Renal cortical epithelial cell (primary cell): ENCODE data around the gene CAMK2D. TPM values are rescaled to one million over a fixed set of nuclear protein-coding genes. Genes with fewer than 3 reads are reported as not detected.

ENCODE experiments used
- DNase-seq: peaks from one replicate; pipeline ENCODE4 v3.0.0-alpha.2; 2011; ENCODE audit warnings: low read depth
- total RNA-seq: library from RNA; depleted of rRNA; stranded (reverse); fragments of >200 nt; gene quantifications from 2 replicates; pipeline ENCODE4 v1.2.3, GENCODE V29; 2014

CAMK2D gene
- total RNA-seq, 1 donor from 2014 or later, result 50.1 TPM

DNA sequence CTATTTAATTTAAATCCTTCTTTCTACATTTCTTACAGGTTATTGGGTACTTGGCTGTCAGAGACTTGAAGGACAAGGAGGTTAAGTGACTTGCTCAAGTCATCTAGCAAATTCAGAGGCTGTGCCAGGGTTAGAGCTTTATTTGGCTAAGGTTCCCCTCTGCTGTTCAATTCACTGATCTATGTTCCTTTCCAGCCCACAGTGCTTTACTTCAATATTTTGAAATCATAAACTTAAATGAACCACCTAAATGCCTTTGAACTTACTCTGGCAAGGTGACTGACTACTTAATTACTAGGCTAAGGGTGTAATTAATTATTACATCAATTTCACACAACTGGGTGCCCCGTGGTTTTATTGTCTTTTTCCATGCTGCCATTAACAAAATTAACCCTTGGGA lies 288.7 kb downstream of the CAMK2D start:
- DNase-seq, result peak; percentile 65

DNA sequence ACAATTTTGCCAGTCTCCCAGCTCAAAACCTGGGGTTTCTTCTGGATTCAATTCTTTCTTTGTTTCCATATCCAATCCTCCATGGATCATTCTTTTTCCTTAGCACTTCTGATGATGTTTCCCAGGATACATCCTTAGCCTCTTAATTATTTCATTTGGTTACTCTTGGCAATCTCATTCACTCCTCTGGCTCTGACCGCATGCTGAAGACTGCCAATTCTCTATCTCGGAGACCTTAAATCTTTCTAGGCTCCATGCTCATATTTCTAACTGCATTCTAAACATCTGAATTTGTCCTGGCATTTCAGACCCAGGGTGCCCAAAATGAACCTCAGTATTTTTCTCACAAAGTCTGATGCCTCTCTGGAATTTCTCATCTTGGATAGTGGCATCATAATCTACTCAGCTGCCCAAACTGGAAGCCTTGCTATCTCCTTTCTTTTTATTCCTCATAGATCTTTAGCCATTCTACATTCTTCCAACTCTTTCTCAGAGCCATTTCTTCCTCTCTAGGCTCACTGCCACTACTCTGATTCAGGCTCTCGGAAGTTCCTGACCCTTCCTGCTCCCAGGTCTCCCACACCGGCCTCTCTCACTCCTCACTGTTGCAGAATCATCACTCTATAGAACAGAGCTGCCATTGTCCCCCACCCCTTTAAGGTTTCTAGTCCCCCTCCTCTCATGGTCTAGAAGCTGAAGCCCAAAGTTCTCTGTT lies 290.2 kb downstream of the CAMK2D start:
- DNase-seq, result no peak

DNA sequence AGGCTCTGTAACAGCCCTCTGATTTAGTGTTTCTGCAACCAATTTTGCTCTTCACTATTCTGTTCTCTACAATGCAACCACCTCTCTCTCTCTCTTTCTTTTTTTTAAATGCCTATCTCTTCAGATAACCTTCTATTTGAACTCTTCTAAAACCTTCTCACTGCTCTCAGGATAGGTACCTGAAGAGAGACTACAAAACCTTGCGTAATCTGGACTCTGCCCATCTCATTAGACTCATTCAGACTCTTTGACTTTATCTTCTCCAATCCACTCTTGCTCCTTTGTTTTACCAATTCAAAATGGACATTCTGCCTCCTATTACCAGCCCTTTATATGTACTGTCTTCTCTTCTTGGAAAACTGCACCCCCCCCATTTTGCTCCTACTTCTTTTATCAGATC lies 291.6 kb downstream of the CAMK2D start:
- DNase-seq, result peak; percentile 13

DNA sequence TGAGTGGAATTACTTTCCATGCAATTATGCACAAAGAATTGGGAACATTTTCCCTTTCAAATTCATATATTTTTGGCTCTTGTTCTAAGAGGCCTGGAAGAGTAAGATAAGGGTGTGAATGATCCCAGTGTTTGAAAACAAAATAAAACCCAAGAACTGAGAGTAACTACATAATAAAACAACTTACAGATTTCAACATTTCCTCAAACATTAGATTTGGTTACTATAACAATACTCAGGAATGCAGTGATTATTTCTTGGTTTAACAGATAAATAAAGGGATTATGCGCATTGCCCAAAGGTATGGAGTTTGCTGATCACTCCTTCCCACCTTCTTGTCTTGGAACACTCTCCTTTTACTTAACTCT lies 292.5 kb downstream of the CAMK2D start:
- DNase-seq, result peak; percentile 41

DNA sequence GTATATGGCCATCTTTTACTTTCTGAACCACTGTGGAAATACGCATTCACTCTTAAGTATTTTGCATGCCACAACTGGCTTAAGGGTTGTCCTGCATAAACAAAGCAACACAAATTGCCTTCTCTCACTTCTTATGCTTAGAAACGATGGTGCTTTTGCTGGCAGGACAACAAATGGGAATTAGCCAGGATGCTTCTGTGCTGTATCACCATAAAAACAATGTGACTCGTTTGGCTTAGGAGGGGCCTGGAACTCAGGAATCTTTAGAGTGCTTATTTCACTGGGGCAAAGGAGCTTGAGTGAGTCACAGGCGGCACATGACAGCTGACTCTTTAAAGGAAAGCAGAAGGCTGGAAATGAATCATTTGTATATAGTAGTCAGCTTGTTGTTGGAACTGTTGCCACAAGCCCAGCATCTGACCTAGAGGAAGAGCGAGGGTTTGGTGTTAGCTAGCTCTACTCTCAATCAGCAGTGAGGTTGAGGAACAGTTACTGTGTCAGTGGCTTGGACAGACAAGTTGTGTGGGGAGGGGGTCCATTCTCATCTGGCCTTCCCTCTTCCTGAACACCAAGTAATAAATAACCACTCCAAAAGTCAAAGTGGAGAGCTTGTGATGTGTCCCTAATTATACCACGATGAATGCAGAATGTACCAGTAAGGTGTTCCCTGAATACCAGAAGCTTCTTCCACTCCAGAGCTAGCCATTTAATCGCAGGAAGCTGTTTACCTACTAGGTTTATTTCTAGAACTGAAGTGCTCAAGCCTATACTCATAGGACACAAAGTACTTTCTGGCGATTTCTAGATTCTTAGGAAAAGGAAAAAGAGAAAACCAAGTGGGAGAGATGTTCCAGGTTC lies 293.1 kb downstream of the CAMK2D start:
- DNase-seq, result peak; percentile 100

DNA sequence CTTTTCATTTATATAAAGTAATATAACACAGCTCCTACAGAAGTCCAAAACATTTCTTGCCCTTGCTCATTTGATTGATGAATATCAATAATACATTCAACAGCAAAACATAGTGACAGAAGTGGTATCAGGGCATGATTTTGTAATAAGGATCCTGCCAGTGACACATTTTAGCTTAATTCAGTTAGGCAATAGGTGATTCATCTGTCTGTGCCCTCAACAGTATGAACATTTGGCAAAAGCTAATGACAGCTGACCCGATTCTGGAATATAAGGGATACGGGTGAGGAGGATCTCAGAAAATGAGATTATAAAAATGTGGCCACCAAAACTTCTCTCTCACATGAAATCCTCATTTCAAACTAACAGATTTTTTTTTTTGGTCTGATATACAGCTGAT lies 294.0 kb downstream of the CAMK2D start:
- DNase-seq, result peak; percentile 91

DNA sequence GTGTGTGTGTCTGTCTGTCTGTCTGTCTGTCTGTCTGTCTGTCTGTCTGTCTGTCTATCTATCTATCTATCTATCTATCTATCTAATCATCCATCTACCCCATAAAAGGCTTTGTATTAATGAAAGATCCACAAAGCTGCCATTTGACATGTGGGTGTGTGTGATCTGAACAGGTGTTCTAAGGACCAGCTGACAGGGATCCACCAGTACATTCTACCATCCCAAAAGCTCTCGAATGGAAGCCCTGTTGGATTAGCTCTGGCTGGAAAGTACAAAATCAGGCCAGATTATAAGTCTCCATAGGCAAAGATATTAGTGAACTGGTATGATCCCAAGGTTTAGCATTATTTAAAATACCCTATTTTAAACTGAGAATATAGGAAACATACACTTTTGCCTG lies 299.3 kb downstream of the CAMK2D start:
- DNase-seq, result no peak

DNA sequence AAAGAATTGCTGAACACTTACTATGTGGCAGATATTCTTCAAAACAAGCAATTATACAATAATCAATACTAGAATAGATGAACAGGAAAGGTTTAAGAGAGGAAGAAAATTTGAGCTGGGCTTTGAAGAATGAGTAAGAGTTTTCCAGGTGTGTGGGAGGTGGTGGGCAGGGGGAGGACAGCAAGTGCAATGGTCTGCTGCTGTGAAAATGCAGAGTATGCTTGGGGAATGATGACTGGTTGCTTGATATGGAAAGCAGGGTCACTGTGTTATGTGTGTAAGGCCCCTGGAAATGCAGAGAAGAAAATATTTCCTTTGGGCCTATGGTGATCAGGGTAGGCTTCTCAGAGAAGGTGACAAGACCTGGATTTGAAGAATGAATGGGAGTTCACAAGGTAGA lies 300.3 kb downstream of the CAMK2D start:
- no peak for DNase-seq

DNA sequence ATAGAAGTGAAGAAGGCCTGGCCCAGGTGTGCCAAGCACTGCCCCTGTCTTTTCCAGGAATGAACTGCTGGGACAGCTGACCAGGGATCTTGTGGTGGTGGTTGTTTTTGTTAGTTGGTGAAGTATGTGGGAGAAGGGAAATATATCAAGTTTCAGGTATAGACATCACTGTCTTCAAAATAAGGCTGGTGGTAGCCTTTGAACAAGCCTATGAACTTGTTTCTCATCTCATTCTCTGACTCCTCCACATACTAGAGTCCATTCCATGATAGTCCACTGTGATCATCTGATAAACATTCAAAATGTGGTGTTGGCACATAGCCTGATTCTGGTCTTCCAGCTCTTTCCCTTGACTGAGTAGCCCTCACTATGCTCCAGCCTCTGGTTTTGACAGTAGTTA lies 303.7 kb downstream of the CAMK2D start:
- DNase-seq, result no peak

DNA sequence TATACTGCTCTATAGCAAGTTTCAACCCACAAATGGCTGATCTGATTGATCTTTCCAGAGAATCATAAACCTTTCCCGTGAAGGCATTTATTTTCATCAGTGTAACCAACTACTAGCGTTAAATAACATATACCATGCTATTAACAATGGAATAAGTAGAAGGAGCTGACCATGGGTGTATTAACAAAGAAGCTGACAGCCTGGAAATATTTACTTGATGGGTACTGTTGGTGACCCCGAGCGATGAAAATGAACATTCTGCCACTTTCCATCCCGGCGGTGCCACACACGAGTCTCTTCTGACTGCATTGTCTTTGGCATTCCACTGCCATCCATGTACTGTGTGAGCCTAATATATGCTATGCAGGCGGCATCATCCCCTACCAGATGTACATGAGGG lies 304.4 kb downstream of the CAMK2D start:
- DNase-seq, result no peak

DNA sequence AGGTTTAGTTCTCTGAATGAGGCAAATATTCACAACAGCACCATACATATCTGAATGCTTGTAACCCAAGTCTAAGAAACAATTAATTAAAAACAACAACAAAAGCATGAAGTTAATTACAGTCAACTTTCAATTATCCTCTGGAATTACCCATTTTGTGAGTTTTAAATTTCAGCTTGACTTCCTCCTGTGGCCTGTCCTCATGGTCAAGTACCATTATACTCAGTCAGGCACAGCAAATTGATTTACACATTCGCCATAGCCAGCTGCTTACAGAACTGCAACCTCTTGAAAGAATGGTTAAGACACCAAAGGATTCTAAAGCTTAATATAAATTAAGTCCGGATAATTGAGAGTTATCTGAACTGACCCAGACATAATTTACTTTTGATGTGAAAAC lies 306.5 kb downstream of the CAMK2D start:
- no peak for DNase-seq

DNA sequence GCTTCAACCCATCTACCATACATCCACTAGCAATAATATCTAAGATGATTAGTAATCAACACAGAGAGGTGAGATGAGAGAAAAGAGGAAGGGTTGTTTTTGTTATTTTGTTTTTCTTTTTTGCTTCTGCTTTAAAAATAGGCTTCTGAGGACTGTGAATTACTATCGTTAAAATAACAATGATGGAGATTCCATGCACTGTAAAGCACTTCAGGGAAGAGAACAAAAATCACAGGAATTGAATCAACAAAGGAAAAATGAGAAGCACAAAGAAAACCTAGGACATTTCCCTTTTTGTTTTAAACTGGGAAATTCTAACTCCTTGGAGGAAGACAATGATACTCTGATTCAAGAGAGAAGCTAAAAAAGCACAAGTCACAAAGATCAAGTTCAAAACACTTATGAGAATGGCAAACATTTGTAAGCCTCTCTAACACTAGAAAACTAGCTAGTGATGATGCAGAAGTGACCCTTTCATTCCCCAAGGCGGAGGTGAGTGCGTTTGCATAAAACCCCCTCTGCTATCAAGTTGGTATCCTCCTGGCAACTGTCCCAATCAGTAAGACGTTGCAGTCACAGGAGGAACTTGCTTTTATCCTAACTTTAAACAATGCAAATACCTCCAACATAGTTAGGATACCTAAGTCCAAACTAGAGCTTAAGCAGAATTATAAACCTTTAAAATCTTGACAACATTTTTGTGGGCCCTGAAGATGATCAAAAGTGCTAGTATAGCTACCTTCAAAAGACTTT lies 308.5 kb downstream of the CAMK2D start:
- DNase-seq, result peak; percentile 30

DNA sequence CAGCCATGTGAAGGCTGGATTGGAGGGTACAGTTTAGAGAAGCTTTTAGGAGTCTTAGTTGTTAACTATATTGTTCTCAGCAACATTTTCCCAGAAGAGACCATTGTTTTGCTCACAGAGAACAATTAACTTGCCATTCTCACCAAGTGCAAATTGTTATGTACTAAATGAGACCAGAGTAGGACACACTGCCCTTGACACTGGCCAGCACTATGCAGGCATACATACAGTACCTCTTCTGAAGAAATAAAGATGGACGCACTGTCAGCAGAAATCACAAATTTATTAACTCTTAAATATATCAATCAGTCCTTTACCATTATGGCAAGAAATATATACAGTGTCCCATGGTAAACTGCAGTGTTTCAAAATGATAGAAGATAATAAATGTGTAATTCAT lies 309.4 kb downstream of the CAMK2D start:
- DNase-seq, result no peak

DNA sequence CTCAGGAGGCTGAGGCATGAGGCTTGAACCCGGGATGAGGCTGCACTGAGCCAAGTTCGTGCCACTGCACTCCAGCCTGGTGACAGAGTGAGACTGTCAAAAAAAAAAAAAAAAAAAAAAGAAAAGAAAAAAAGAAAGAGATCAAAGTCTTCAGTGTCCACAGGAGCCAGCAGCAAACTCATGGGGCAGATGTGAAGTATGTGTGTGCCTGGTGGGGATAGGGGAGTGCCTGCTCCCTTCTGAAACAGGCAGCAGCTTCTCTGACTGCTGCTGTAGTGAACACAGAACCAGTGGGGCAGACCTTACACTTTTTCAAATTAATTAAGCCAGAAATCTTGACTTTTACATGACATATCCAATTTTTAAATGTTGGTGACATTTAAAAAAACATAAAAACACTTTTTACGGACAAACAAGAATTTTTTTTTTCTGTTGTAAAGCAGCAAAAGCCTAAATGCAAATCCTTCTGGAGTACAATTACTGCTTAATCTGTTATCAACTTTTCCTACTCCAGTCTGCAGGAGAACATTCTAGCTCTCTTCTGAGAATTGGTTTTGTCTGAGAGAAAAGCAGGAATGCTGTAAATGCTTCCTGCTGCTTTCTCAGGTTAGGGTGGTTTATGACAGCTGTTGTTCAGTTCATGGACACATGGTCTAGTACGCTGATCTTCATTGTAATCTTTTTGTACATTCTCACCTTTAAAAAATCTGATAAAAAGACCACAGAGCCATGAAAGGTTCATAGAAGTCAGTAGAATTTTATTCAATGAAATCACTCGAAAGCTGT lies 311.1 kb downstream of the CAMK2D start:
- no peak for DNase-seq

DNA sequence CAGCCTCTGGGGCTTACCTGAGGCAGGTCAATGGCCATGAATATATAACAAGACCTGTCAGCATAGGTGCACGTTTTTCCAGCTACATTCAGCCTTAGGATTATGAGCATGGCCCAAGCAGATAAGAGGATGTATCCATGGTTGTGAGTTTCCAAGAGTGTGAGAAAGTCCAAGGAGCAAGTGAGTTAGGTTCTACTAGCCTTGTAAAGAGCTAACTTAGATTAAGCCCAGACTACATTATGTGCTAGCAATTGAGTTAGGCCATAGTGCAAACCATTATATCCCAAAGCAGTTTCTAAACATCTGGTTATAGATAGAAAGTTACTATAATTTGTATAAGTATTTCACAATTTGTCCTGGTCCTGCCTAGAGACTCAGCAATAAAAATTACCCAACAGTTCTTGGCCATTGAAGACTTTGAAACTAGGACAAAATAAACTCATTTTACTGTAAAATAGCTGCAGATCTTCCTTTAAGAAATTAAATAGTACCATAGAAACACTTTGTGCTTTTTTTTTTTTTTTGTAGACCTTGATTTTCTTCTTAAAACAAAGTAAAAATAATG lies 312.0 kb downstream of the CAMK2D start:
- no peak for DNase-seq

DNA sequence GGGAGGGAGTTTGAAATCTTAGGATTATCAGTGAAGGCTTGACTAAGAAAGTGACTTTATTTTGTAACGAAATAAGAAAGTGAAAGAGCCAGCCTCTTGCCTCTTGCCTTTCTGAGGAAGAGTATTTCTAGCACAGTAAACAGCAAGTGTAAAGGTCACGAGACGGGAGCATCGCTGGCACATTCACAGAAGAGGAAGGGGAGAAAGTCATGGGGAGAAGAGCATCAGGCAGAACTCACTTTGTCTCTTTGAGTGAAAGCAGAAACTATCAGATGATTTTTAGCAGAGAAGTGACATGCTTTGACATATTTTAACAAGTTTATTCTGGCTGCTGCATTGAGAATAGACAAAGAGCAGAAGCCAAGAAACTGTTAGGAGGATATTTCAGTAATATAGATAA lies 313.8 kb downstream of the CAMK2D start:
- no peak for DNase-seq

DNA sequence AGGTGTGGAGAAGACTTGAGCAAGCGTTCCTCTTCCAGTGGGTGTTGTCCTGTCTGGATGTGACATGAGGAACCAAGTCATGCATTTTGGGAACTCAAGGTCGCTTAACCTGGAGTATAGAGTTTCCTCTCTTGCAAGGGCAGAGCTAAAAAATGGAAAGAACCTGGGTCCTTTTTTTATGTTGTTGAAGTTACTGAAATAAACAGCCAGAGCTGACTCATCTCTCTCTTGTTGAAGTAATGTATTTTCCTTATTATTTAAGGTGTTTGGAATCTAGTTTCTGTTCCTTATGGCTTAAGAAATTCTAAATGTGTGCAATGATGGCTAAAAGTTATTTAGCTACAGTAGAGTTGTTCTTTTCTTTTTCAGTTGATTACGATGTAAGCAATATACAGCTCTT lies 314.5 kb downstream of the CAMK2D start:
- DNase-seq, result no peak

DNA sequence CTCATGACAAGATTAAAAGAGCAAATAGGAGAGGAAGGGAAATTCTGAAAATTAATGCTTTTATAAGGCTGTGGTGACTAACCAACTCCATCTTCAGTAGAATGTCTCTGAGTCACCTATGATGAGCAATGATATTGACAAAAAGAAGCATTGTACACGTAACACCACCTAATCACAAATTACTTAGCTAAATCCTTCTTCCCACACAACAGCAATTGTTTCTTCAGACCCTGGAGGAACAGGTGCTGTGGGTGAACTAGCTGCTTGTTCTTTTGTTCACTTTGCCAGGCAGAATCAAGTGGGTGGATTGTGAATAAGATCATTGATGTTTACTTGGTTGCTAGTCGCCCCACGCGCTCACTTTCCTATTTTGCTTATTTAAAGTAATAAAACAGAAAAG lies 315.5 kb downstream of the CAMK2D start:
- DNase-seq, result peak; percentile 90

DNA sequence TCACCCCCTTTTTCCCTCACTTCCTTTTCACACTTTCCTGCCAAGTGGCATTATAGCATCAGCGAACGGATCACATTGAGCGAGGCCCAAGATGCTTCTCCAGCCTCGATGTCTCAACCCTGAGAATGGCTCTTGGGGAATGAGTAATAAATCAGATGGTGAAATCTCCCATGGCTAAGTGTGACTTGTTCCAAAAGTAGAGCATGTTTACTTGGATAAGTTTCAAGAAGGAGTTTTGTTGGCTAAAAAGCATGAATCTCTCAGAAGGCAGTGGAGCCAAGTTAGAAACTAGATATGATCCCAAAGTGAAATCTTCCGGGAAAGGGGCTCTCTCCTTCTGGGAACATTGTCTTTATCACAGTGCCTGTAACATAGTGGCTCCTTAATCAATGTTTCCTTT lies 316.3 kb downstream of the CAMK2D start:
- DNase-seq, result peak; percentile 77

DNA sequence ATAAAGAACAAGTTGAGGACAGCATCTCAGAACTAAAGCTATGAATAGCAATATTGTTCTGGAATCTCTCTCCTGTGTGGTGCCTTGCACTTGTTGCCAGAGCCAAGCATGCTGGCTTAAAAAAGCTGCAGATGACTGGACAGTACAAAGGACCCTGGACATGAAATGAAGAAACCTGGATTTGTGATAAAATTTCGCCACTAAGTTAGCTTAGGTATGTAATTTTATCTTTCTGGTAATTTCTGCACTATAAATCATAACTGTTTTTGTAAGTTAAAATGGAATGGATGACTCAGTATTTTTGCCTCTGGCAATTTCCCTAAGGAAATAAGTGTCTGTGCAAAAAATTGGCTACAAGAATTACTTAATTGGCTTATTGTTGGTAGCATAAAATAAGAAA lies 317.2 kb downstream of the CAMK2D start:
- no peak for DNase-seq

DNA sequence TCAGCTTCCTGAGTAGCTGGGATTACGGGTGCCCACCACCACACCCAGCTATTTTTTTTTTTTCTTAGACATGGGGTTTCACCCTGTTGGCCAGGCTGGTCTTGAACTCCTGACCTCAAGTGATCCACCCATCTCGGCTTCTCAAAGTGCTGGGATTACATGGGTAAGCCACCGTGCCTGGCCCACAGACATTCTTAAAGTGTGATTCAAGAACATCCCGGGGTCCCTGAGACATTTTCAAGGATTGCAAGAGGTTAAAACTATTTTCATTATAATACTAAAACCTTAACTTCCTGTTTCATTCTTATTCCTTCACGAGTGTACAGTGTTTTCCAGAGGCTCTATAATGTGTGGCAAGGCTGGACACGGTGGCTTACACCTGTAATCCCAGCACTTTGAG lies 318.7 kb downstream of the CAMK2D start:
- DNase-seq, result no peak

DNA sequence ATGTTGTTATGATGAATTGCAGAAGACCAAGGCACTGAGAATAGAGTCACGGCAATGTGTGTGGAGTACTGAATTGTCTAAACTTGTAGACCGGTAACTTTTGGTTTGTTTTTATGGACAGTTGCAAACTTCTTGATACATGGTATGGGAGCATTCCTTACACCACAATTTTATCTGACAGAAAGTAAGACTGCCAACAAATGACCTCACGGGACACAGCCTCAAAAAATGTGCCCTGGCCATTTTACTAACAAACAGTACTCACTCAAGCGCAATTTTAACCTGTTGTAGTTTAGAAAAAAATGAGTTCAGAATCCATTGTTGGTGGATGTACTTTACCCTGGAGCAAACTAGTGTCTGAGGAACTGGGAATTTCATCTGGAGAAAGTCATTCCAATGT lies 321.2 kb downstream of the CAMK2D start:
- DNase-seq, result no peak
